ENCODE data around the gene MORC2.

The MORC2 gene

GRCh38 chr22:30968015-30968923 is at the start of gene MORC2:
MORC2 (minus strand) TSS chr22:30968774; CDS start chr22:30967889, 885 bp downstream.
- peak; percentile 82 for DNase-seq (ENCODE audit: low spot score)

GRCh38 chr22:31005535-31005934 is 37.0 kb upstream of the MORC2 start:
- no peak for DNase-seq (ENCODE audit: low spot score)

- DNase-seq (ENCODE audit: low spot score): no peak
Measured at GRCh38 chr22:31001124-31001770, 32.7 kb upstream of the MORC2 start.

GRCh38 chr22:30998329-30998728 is 29.8 kb upstream of the MORC2 start:
- no peak for DNase-seq (ENCODE audit: low spot score)

- DNase-seq (ENCODE audit: low spot score): no peak
Measured at GRCh38 chr22:30996462-30996861, 27.9 kb upstream of the MORC2 start.

GRCh38 chr22:30994960-30995359 is 26.4 kb upstream of the MORC2 start:
- no peak for DNase-seq (ENCODE audit: low spot score)

- DNase-seq (ENCODE audit: low spot score): no peak
Measured at GRCh38 chr22:30992565-30992964, 24.0 kb upstream of the MORC2 start.

- DNase-seq (ENCODE audit: low spot score): no peak
Measured at GRCh38 chr22:30990690-30991089, 22.1 kb upstream of the MORC2 start.

- no peak for DNase-seq (ENCODE audit: low spot score)
Measured at GRCh38 chr22:30989474-30989873, 20.9 kb upstream of the MORC2 start.

GRCh38 chr22:30985561-30986208 is 17.1 kb upstream of the MORC2 start:
- DNase-seq (ENCODE audit: low spot score): no peak

GRCh38 chr22:30984317-30984716 is 15.7 kb upstream of the MORC2 start:
- DNase-seq (ENCODE audit: low spot score): no peak

GRCh38 chr22:30982512-30982911 is 13.9 kb upstream of the MORC2 start:
- no peak for DNase-seq (ENCODE audit: low spot score)

GRCh38 chr22:30979932-30980331 is 11.4 kb upstream of the MORC2 start:
- no peak for DNase-seq (ENCODE audit: low spot score)

GRCh38 chr22:30978304-30978962 is 9.9 kb upstream of the MORC2 start:
- no peak for DNase-seq (ENCODE audit: low spot score)

GRCh38 chr22:30970356-30970746 is 1.8 kb upstream of the MORC2 start:
- DNase-seq (ENCODE audit: low spot score): no peak

GRCh38 chr22:30969532-30970355 is 1.2 kb upstream of the MORC2 start:
- DNase-seq (ENCODE audit: low spot score): peak; percentile 56

GRCh38 chr22:30968924-30969531 is 454 bp upstream of the MORC2 start, which contains the start of gene TUG1:
TUG1 (plus strand) TSS chr22:30969265.
- peak; percentile 99 for DNase-seq (ENCODE audit: low spot score)

GRCh38 chr22:30964858-30965257 is 3.7 kb downstream of the MORC2 start:
- DNase-seq (ENCODE audit: low spot score): no peak

- DNase-seq (ENCODE audit: low spot score): no peak
Measured at GRCh38 chr22:30955153-30955552, 13.4 kb downstream of the MORC2 start.

- no peak for DNase-seq (ENCODE audit: low spot score)
Measured at GRCh38 chr22:30953206-30953605, 15.4 kb downstream of the MORC2 start.
